ENCODE measurements around the gene DCAF15. TPM values are rescaled to one million over a fixed set of nuclear protein-coding genes. Genes with fewer than 3 reads are reported as not detected.

Gene DCAF15
- polyA plus RNA-seq, 1 of the 3 experiments (the other 2 are of a cell fraction), result 55.6 TPM

DNA sequence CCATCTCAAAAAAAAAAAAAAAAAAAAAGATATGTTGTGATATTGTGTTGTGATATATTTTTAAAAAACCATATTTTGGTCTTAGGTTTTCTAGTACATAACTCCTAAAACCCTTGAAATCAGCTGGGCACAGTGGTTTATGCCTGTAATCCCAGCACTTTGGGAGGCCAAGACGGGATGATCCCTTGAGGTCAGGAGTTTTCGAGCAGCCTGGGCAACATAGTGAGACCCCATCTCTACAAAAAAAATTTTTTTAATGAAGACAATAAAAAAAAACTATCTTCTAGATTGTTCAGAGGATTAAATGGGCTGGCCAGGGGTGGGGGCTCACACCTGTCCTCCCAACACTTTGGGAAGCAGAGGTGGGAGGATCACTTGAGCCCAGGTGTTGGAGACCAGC lies 1.3 kb upstream of the DCAF15 start:
- Histone ChIP-seq H2AFZ (ENCODE audit: low read depth) (no peak overlapping the region; the same call in 1 of the 2 replicates), H3K9ac (no peak overlapping the region), H4K20me1 (ENCODE audit: insufficient read depth) (peaks cover 8% of the 10 kb centered on the region; the same call in 1 of the 2 replicates), H3K9me3 (no peaks in the 10 kb centered on the region), H3K27me3 (ENCODE audit: insufficient read depth) (no peaks in the 10 kb centered on the region), H3F3A (replicated peaks; ENCODE audit: insufficient read depth) (no peaks in the 10 kb centered on the region), H3K4me2 (no peak overlapping the region), H3K9me2 (no peaks in the 10 kb centered on the region), H3K4me1 (ENCODE audit: control insufficient read depth in 1 of 2, insufficient read depth in 2 of 2, low read depth in 1 of 2, low read length in 1 of 2) (peaks cover 0 to 11% of the 10 kb centered on the region in 2 experiments; a peak in 1 of 4 replicates), H3K27ac (ENCODE audit: low read depth in 2 of 2, low read length in 1 of 2) (no peak overlapping the region), H3K79me2 (ENCODE audit: insufficient read depth) (peaks cover 31% of the 10 kb centered on the region), H3K36me3 (replicated peaks in 1 of 2; ENCODE audit: control insufficient read depth in 1 of 2, insufficient read depth in 2 of 2, low read length in 1 of 2) (peaks cover 9 to 12% of the 10 kb centered on the region in 2 experiments), H3K4me3 (ENCODE audit: low read depth in 2 of 2, low read length in 1 of 2) (no peak overlapping the region)
- WGBS (ENCODE audit: low lambda C conversion rate), result 87% methylated on average over 2 of the region's 2 CpGs
- ChIA-PET CTCF (interaction anchor here (1.1 to 1.4 kb wide), 2 partner anchors 23 to 121 kb away, joined by 3 to 6 read pairs; partner anchors contain the start of gene MISP3), POLR2A (interaction anchor here (1.8 to 3.5 kb wide), 2 partner anchors 13 to 106 kb away, joined by 5 to 24 read pairs; partner anchors contain the start of gene PODNL1)
- TF ChIP-seq GATA2 (CRISPR knock-in tag; IDR thresholded peaks at IDR 0.05) (no peak), MXI1 (IDR thresholded peaks at IDR 0.05; ENCODE audit: low read depth, low read length) (no peak), RCOR1 (IDR thresholded peaks at IDR 0.05; ENCODE audit: low read length) (no peak), FOXM1 (IDR thresholded peaks at IDR 0.05; ENCODE audit: low read depth) (no peak), SMC3 (IDR thresholded peaks at IDR 0.05; ENCODE audit: low read depth, low read length) (no peak), JUND (IDR thresholded peaks at IDR 0.05) (no peak), RFX5 (IDR thresholded peaks at IDR 0.05; ENCODE audit: low read length) (no peak), FOSL2 (IDR thresholded peaks at IDR 0.05; ENCODE audit: borderline replicate concordance, low read depth) (no peak), TEAD4 (IDR thresholded peaks at IDR 0.05; ENCODE audit: borderline replicate concordance, insufficient read depth) (no peak), GABPA (IDR thresholded peaks at IDR 0.05; ENCODE audit: low read depth) (no peak)
- TF ChIP-seq, protein P1, sequence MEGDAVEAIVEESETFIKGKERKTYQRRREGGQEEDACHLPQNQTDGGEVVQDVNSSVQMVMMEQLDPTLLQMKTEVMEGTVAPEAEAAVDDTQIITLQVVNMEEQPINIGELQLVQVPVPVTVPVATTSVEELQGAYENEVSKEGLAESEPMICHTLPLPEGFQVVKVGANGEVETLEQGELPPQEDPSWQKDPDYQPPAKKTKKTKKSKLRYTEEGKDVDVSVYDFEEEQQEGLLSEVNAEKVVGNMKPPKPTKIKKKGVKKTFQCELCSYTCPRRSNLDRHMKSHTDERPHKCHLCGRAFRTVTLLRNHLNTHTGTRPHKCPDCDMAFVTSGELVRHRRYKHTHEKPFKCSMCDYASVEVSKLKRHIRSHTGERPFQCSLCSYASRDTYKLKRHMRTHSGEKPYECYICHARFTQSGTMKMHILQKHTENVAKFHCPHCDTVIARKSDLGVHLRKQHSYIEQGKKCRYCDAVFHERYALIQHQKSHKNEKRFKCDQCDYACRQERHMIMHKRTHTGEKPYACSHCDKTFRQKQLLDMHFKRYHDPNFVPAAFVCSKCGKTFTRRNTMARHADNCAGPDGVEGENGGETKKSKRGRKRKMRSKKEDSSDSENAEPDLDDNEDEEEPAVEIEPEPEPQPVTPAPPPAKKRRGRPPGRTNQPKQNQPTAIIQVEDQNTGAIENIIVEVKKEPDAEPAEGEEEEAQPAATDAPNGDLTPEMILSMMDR (IDR thresholded peaks at IDR 0.05), result no peak
- TF ChIP-seq, protein P2, sequence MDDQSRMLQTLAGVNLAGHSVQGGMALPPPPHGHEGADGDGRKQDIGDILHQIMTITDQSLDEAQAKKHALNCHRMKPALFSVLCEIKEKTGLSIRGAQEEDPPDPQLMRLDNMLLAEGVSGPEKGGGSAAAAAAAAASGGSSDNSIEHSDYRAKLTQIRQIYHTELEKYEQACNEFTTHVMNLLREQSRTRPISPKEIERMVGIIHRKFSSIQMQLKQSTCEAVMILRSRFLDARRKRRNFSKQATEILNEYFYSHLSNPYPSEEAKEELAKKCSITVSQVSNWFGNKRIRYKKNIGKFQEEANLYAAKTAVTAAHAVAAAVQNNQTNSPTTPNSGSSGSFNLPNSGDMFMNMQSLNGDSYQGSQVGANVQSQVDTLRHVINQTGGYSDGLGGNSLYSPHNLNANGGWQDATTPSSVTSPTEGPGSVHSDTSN (IDR thresholded peaks at IDR 0.05), result no peak
- TF ChIP-seq, protein P3, sequence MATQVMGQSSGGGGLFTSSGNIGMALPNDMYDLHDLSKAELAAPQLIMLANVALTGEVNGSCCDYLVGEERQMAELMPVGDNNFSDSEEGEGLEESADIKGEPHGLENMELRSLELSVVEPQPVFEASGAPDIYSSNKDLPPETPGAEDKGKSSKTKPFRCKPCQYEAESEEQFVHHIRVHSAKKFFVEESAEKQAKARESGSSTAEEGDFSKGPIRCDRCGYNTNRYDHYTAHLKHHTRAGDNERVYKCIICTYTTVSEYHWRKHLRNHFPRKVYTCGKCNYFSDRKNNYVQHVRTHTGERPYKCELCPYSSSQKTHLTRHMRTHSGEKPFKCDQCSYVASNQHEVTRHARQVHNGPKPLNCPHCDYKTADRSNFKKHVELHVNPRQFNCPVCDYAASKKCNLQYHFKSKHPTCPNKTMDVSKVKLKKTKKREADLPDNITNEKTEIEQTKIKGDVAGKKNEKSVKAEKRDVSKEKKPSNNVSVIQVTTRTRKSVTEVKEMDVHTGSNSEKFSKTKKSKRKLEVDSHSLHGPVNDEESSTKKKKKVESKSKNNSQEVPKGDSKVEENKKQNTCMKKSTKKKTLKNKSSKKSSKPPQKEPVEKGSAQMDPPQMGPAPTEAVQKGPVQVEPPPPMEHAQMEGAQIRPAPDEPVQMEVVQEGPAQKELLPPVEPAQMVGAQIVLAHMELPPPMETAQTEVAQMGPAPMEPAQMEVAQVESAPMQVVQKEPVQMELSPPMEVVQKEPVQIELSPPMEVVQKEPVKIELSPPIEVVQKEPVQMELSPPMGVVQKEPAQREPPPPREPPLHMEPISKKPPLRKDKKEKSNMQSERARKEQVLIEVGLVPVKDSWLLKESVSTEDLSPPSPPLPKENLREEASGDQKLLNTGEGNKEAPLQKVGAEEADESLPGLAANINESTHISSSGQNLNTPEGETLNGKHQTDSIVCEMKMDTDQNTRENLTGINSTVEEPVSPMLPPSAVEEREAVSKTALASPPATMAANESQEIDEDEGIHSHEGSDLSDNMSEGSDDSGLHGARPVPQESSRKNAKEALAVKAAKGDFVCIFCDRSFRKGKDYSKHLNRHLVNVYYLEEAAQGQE (IDR thresholded peaks at IDR 0.05; ENCODE audit: low read depth, low read length), result no peak
- DNase-seq, result no peak

Measured in SK-N-SH (cell line).